ENCODE data around the gene CYTL1.
"Not testable (repeated sequence)": the region's sequence is repeated elsewhere in the genome, so short reads cannot be mapped to it uniquely, and the experiment has no call there.

Gene CYTL1

DNA sequence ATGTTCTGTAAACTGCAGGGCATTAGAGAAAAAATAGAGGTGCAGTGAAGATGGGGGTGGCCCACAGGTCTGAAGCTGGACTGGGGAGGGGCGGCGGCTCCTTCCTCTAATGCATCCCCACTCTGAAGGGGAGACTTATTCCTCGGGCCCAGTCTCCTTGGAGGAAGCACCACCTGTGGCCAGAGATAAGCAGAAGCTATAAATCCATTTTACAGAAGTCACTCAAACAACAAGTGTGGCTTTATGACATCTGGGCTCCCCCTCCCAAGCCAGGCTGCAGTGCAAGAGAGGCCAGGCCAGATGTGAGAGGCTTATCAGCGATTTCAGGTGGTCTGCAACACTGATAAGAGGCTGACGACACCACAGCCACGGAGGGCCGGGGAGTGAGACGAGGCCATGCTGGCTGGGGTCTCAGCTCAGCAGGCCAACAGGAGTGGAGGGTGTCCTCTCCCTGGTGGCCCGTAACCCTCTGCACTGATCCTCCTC, 15.8 kb downstream of the CYTL1 start:
- Histone ChIP-seq H3K9me3 (ENCODE audit: control insufficient read depth, insufficient read depth, low read depth, low read length) (no peaks in the 10 kb centered on the region), H3K27ac (ENCODE audit: low read depth, low read length) (no peak overlapping the region), H3K4me1 (ENCODE audit: control insufficient read depth, insufficient read depth, low read length) (no peaks in the 10 kb centered on the region), H3K9ac (ENCODE audit: low read length) (no peak overlapping the region), H3K36me3 (ENCODE audit: control insufficient read depth, insufficient read depth, low read length) (no peaks in the 10 kb centered on the region), H3K4me3 (ENCODE audit: low read depth, low read length) (no peak overlapping the region), H3K27me3 (ENCODE audit: control insufficient read depth, insufficient read depth, low read length) (peaks cover 3% of the 10 kb centered on the region)

DNA sequence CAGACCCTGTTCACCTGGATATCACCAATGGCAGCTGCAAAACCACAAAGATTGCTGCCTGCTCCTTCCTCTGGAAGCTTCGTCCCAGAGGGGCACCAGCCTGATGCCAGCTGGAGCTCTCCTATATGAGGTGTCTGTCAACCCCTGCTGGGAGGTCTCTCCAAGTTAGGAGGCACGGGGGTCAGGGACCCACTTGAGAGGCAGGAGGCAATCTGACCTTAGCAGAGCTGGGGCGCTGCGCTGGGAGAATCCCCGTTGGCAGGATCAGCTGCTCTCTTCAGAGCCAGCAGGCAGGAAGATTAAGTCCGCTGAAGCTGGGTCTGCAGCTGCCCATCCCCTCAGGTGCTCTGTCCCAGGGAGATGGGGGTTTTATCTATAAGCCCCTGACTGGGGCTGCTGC, 17.6 kb downstream of the CYTL1 start:
- H3K36me3 ChIP-seq (ENCODE audit: control insufficient read depth, insufficient read depth, low read length); H3K9ac ChIP-seq (ENCODE audit: low read length); H3K27ac ChIP-seq (ENCODE audit: low read depth, low read length); H3K4me1 ChIP-seq (ENCODE audit: control insufficient read depth, insufficient read depth, low read length); H3K9me3 ChIP-seq (ENCODE audit: control insufficient read depth, insufficient read depth, low read depth, low read length); H3K27me3 ChIP-seq (ENCODE audit: control insufficient read depth, insufficient read depth, low read length); H3K4me3 ChIP-seq (ENCODE audit: low read depth, low read length): not testable (repeated sequence)

DNA sequence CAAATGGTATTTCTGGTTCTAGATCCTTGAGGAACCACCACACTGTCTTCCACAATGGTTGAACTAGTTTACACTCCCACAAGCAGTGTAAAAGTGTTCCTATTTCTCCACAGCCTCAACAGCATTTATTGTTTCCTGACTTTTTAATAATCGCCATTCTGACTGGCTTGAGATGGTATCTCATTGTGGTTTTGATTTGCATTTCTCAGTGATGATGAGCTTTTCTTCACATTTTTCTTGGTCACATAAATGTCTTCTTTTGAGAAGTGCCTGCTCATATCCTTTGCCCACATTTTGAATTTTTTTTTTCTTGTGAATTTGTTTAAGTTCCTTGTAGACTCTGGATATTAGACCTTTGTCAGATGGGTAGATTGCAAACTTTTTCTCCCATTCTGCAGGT, 22.3 kb downstream of the CYTL1 start:
- not testable (repeated sequence) for H3K9me3 ChIP-seq (ENCODE audit: control insufficient read depth, insufficient read depth, low read depth, low read length); H3K36me3 ChIP-seq (ENCODE audit: control insufficient read depth, insufficient read depth, low read length); H3K27ac ChIP-seq (ENCODE audit: low read depth, low read length); H3K4me3 ChIP-seq (ENCODE audit: low read depth, low read length); H3K27me3 ChIP-seq (ENCODE audit: control insufficient read depth, insufficient read depth, low read length); H3K9ac ChIP-seq (ENCODE audit: low read length)
- H3K4me1 ChIP-seq (ENCODE audit: control insufficient read depth, insufficient read depth, low read length) = peaks cover 10% of the 10 kb centered on the region

DNA sequence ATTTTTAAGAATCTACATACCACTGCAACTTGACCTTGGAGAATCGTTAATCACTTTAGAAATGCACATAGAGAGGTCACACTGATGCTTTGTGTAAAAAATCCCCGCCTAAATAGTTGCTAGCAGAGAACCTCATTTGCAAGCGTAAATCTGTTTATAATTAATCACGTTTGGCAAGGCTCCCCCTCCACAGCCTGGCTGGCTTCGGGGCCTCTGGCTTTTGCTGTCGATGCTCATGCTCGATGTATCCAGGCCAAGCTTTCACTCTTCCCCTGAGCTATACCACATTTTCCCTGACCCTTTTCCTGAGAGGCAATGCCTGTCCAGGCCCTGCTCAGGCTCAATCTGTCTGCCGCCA, 23.4 kb downstream of the CYTL1 start:
- no peaks in the 10 kb centered on the region for H3K9me3 ChIP-seq (ENCODE audit: control insufficient read depth, insufficient read depth, low read depth, low read length)
- H3K36me3 ChIP-seq (ENCODE audit: control insufficient read depth, insufficient read depth, low read length) = no peaks in the 10 kb centered on the region
- no peak overlapping the region for H3K27ac ChIP-seq (ENCODE audit: low read depth, low read length)
- H3K4me3 ChIP-seq (ENCODE audit: low read depth, low read length) = no peak overlapping the region
- H3K9ac ChIP-seq (ENCODE audit: low read length) = no peak overlapping the region
- H3K4me1 ChIP-seq (ENCODE audit: control insufficient read depth, insufficient read depth, low read length) = peaks cover 10% of the 10 kb centered on the region
- H3K27me3 ChIP-seq (ENCODE audit: control insufficient read depth, insufficient read depth, low read length) = peaks cover 5% of the 10 kb centered on the region; the same call in 1 of the 2 replicates

DNA sequence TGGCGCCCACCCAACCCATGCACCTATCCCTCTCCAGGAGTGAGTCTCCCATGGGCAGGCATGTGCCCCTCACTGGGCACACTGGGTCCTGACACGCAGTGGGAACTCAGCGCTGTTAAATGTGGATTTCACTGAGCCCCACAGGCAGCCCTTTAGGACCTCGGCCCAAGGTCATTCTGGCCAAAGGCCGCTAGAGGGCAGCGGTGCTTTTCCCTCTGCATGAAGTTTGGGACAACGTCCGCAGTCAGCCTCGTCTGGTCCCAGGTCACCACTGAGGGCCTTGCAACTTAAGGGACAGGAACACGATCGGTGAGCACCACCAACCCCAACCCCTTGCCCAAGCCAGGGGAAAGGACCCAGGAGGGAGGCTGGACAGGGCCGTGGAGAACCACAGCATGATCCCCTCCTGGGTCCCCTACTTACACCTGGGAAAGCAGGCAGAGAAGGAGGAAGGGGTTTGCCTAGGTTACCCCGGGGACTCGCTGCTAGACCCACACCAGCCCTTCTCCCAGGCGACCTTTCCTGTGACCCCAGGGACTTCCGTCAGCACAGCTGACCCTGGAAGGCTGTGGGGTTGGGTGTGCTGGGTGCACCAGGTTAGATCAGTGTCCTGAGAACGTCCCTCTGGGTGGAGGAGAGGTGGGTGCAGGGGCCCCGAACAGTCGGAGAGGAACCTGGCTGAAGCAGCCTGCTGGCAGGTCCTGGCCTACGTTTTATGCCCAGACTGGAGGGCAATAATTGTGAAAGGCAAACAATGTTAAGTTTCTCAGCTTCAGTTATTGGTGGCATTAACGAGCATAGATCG, 24.0 kb downstream of the CYTL1 start:
- no peak overlapping the region for H3K9ac ChIP-seq (ENCODE audit: low read length)
- H3K4me1 ChIP-seq (ENCODE audit: control insufficient read depth, insufficient read depth, low read length) = peaks cover 10% of the 10 kb centered on the region
- no peaks in the 10 kb centered on the region for H3K9me3 ChIP-seq (ENCODE audit: control insufficient read depth, insufficient read depth, low read depth, low read length)
- H3K27me3 ChIP-seq (ENCODE audit: control insufficient read depth, insufficient read depth, low read length) = peaks cover 5% of the 10 kb centered on the region; the same call in 1 of the 2 replicates
- no peak overlapping the region for H3K27ac ChIP-seq (ENCODE audit: low read depth, low read length)
- H3K4me3 ChIP-seq (ENCODE audit: low read depth, low read length) = no peak overlapping the region
- H3K36me3 ChIP-seq (ENCODE audit: control insufficient read depth, insufficient read depth, low read length) = no peaks in the 10 kb centered on the region

DNA sequence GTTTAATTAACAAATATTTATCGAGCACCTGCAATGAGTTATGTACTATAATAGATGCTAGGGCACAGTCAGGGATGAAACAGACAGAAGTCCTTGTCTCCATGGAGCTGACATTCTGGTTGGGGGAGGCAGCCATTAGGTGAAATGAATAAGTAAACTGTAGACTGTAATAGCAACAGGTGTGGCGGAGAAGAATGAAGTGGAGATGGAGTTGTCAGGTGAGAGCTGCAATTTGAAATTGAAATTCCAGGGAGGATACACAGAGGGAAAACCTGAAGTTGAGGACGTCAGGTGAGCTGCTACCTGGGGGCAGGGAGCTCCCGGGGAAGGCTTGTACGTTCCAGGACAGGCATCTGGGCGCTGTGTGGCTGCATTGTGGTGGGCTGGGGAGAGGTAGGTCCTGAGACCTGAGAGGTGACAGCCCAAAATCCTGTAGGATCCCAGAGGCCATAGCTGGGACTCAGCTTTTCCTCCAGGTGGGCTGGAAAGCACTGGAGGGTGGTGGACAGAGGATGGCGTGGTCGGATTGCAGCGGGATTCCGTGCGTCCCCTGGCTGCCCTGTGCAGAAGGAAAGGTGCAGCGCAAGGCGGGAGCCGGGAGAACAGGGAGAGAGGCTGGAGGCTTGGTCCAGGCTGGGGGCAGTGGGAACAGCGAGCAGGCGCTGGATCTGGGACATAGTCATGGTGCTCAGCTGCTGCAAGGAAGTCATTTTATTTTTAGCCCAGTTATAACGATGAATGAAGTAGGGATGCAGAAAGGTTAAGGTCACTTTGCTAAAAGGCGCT, 24.8 kb downstream of the CYTL1 start:
- no peaks in the 10 kb centered on the region for H3K36me3 ChIP-seq (ENCODE audit: control insufficient read depth, insufficient read depth, low read length)
- H3K27ac ChIP-seq (ENCODE audit: low read depth, low read length) = no peak overlapping the region
- no peak overlapping the region for H3K4me3 ChIP-seq (ENCODE audit: low read depth, low read length)
- no peaks in the 10 kb centered on the region for H3K9me3 ChIP-seq (ENCODE audit: control insufficient read depth, insufficient read depth, low read depth, low read length)
- H3K9ac ChIP-seq (ENCODE audit: low read length) = no peak overlapping the region
- H3K4me1 ChIP-seq (ENCODE audit: control insufficient read depth, insufficient read depth, low read length) = peaks cover 10% of the 10 kb centered on the region
- peaks cover 5% of the 10 kb centered on the region; the same call in 1 of the 2 replicates for H3K27me3 ChIP-seq (ENCODE audit: control insufficient read depth, insufficient read depth, low read length)

DNA sequence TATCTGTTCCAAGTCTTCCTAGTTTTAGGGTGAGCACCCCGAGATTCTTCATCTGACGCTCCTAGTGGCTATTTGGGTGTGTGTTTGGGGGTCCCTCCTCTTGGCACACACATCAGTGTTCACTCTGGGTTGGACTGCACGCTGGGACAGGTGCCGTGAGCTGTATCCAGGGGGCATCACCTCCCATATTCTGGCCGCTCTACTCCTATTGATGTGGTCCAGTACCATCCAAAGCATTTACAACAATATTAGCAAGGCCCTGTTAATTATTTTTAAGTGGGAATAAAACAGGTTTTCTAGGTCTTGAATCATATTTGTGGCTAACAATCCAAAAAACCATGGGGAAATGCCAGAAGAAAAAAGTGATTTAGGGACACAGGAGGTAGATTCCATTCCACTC, 26.4 kb downstream of the CYTL1 start:
- no peak overlapping the region for H3K27ac ChIP-seq (ENCODE audit: low read depth, low read length)
- H3K36me3 ChIP-seq (ENCODE audit: control insufficient read depth, insufficient read depth, low read length) = no peaks in the 10 kb centered on the region
- no peak overlapping the region for H3K9ac ChIP-seq (ENCODE audit: low read length)
- no peak overlapping the region for H3K4me3 ChIP-seq (ENCODE audit: low read depth, low read length)
- H3K9me3 ChIP-seq (ENCODE audit: control insufficient read depth, insufficient read depth, low read depth, low read length) = no peaks in the 10 kb centered on the region
- H3K4me1 ChIP-seq (ENCODE audit: control insufficient read depth, insufficient read depth, low read length) = peaks cover 10% of the 10 kb centered on the region
- H3K27me3 ChIP-seq (ENCODE audit: control insufficient read depth, insufficient read depth, low read length) = peaks cover 5% of the 10 kb centered on the region; the same call in 1 of the 2 replicates

DNA sequence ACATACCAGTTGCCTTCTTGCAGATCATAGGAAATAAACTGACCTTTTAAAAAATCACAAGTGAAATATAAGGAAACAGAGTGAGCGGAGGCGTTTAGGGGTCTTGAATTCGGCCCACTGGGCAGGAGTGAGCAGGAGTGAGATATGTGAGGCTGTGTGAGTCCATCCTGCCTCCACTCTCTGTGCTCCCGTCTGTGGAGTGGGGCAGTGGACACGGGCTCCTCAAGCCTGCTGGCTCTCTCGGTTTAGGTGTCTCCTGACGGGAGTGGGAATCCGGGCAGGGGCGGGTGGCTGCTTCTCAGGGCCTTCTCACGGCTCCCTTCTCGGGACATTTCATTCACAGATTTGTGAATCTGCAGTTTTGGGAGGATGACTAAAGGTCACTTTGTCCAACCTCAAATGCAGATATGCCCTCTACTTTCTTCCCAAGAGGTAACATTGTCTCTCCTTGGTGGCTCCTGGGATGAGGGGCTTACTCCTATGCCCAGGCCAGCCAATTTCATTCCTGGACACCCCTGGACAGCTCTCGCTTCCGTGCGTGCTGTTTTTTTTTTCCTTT, 27.6 kb downstream of the CYTL1 start:
- no peak overlapping the region for H3K4me3 ChIP-seq (ENCODE audit: low read depth, low read length)
- H3K27me3 ChIP-seq (ENCODE audit: control insufficient read depth, insufficient read depth, low read length) = peaks cover 5% of the 10 kb centered on the region; the same call in 1 of the 2 replicates
- no peak overlapping the region for H3K27ac ChIP-seq (ENCODE audit: low read depth, low read length)
- H3K9ac ChIP-seq (ENCODE audit: low read length) = no peak overlapping the region
- H3K36me3 ChIP-seq (ENCODE audit: control insufficient read depth, insufficient read depth, low read length) = no peaks in the 10 kb centered on the region
- H3K9me3 ChIP-seq (ENCODE audit: control insufficient read depth, insufficient read depth, low read depth, low read length) = no peaks in the 10 kb centered on the region
- H3K4me1 ChIP-seq (ENCODE audit: control insufficient read depth, insufficient read depth, low read length) = peaks cover 10% of the 10 kb centered on the region

DNA sequence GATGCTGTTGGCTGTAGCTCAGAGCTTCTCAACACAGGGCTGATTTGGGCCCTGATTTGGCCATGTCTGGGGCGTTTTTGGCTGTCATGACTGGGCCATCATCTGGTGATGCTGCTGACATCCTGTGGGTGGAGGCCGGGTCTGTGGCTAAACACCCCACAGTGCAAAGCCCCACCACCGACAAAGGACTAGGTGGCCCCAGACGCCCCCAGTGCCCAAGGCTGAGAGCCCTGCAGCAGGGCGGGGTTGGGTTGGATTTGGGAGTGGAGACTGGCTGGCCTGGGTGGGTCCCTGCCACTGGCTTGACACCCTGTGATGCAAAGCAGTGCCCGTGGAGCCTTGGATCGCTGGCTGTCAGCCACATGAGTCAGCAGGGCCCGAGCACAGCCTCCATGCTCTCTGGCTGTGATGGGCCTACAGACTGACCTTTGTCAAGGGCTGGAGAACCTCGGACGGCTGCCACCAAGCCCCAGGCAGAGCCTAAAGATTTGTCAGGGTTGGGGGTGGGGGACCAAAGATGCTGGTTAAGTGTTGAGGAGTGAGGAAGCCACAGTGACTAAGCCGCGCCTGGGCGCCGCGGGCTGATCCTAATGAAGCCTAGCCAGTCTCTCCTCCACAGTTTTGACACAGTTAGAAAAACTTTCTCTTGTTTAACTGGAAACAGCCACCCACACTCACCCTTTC, 28.3 kb downstream of the CYTL1 start:
- Histone ChIP-seq H3K9me3 (ENCODE audit: control insufficient read depth, insufficient read depth, low read depth, low read length) (no peaks in the 10 kb centered on the region), H3K36me3 (ENCODE audit: control insufficient read depth, insufficient read depth, low read length) (no peaks in the 10 kb centered on the region), H3K4me1 (ENCODE audit: control insufficient read depth, insufficient read depth, low read length) (peaks cover 8% of the 10 kb centered on the region), H3K9ac (ENCODE audit: low read length) (no peak overlapping the region), H3K27me3 (ENCODE audit: control insufficient read depth, insufficient read depth, low read length) (peaks cover 5% of the 10 kb centered on the region; the same call in 1 of the 2 replicates), H3K27ac (ENCODE audit: low read depth, low read length) (no peak overlapping the region), H3K4me3 (ENCODE audit: low read depth, low read length) (no peak overlapping the region)

DNA sequence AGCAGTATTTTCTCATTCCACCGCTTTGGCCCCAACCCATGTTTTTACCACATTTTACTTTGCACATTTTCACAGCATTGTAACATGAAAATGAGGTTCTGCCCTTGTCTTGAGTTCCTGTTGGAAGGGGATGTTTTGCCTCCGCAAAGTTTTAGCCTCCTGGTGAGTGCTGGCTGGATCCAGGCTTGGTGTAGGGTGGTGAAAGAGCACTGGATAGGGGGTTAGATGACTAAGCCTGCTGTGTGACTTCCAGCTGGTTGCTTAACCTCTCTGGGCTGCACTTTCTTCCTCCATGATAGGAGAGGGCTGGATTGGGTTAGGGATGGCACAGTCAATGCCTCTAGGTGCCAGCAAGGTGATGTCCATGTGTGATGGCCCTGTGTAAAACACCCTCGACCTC, 28.9 kb downstream of the CYTL1 start:
- no peak overlapping the region for H3K27ac ChIP-seq (ENCODE audit: low read depth, low read length)
- peaks cover 1% of the 10 kb centered on the region for H3K4me1 ChIP-seq (ENCODE audit: control insufficient read depth, insufficient read depth, low read length)
- H3K27me3 ChIP-seq (ENCODE audit: control insufficient read depth, insufficient read depth, low read length) = peaks cover 5% of the 10 kb centered on the region; the same call in 1 of the 2 replicates
- H3K9me3 ChIP-seq (ENCODE audit: control insufficient read depth, insufficient read depth, low read depth, low read length) = no peaks in the 10 kb centered on the region
- no peak overlapping the region for H3K9ac ChIP-seq (ENCODE audit: low read length)
- no peak overlapping the region for H3K4me3 ChIP-seq (ENCODE audit: low read depth, low read length)
- H3K36me3 ChIP-seq (ENCODE audit: control insufficient read depth, insufficient read depth, low read length) = no peaks in the 10 kb centered on the region

Measured in HUES6 (cell line).